ENCODE measurements around the gene TEX48. TPM values are rescaled to one million over a fixed set of nuclear protein-coding genes. Genes with fewer than 3 reads are reported as not detected.

Gene TEX48
- total RNA-seq, 1 experiment from 2014 or later: not detected

DNA sequence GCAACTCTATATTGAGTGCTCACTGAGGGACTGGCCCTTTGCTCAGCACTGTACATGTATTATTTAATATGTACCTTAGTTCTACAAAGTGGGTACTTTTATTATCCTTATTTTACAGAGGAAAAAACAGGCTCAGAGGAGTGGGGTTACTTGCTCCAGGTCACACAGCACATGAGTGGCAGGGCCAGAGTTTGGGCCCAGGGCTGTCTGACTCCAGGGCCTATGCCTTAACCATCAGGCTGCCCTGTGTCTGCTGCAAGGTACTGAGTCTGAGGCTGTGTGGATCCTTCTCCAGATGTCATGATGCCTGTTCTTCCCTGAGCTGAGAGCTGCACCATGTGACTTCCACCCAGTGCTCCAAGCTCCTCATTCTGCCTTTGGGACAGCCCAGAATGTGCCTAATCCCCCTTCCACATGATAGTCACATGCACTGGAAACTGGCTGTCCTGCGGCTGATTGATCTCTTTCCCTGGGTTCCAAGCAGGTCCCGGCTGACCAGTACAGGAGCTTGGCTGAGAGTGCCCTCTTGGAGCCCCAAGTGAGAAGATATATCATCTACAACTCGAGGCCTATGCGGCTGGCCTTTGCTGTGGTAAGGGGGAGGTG lies 55.5 kb downstream of the TEX48 start:
- CTCF ChIA-PET: no interaction called here
- no TSS peak for BruUV-seq (replicated peaks)
- intact Hi-C loops (cut with micrococcal nuclease; ENCODE audit: unreplicated experiment) (no loop called here), in situ Hi-C loops (cut with HindIII; ENCODE audit: low pct_unique_long_range_greater_than_20kb, low sequenced_read_pairs) (no loop called here)
- POLR2A ChIA-PET: no interaction called here
- Histone ChIP-seq H3K27ac (ENCODE audit: low read length) (no peak overlapping the region), H3K9me3 (ENCODE audit: control insufficient read depth, insufficient read depth, low read depth, low read length) (no peaks in the 10 kb centered on the region), H3K4me3 (ENCODE audit: low read depth in 2 of 2, low read length in 2 of 2) (no peak overlapping the region), H3K36me3 (ENCODE audit: control insufficient read depth, insufficient read depth, low read length) (no peaks in the 10 kb centered on the region), H3K4me1 (ENCODE audit: control insufficient read depth, insufficient read depth, low read length) (no peaks in the 10 kb centered on the region), H3K27me3 (ENCODE audit: control insufficient read depth, insufficient read depth, low read length) (no peaks in the 10 kb centered on the region)
- TF ChIP-seq SIN3A (IDR thresholded peaks at IDR 0.05; ENCODE audit: borderline replicate concordance, insufficient read depth, low read depth, low read length) (no peak), POLR2AphosphoS5 (IDR thresholded peaks at IDR 0.05; ENCODE audit: low read depth, low read length) (no peak), TCF7L2 (IDR thresholded peaks at IDR 0.05; ENCODE audit: low read depth, low read length) (no peak)
- TF ChIP-seq, protein P1, sequence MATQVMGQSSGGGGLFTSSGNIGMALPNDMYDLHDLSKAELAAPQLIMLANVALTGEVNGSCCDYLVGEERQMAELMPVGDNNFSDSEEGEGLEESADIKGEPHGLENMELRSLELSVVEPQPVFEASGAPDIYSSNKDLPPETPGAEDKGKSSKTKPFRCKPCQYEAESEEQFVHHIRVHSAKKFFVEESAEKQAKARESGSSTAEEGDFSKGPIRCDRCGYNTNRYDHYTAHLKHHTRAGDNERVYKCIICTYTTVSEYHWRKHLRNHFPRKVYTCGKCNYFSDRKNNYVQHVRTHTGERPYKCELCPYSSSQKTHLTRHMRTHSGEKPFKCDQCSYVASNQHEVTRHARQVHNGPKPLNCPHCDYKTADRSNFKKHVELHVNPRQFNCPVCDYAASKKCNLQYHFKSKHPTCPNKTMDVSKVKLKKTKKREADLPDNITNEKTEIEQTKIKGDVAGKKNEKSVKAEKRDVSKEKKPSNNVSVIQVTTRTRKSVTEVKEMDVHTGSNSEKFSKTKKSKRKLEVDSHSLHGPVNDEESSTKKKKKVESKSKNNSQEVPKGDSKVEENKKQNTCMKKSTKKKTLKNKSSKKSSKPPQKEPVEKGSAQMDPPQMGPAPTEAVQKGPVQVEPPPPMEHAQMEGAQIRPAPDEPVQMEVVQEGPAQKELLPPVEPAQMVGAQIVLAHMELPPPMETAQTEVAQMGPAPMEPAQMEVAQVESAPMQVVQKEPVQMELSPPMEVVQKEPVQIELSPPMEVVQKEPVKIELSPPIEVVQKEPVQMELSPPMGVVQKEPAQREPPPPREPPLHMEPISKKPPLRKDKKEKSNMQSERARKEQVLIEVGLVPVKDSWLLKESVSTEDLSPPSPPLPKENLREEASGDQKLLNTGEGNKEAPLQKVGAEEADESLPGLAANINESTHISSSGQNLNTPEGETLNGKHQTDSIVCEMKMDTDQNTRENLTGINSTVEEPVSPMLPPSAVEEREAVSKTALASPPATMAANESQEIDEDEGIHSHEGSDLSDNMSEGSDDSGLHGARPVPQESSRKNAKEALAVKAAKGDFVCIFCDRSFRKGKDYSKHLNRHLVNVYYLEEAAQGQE (IDR thresholded peaks at IDR 0.05; ENCODE audit: insufficient read depth in 1 of 2, low read depth in 2 of 2, low read length in 1 of 2): no peak
- TF ChIP-seq, protein P2, sequence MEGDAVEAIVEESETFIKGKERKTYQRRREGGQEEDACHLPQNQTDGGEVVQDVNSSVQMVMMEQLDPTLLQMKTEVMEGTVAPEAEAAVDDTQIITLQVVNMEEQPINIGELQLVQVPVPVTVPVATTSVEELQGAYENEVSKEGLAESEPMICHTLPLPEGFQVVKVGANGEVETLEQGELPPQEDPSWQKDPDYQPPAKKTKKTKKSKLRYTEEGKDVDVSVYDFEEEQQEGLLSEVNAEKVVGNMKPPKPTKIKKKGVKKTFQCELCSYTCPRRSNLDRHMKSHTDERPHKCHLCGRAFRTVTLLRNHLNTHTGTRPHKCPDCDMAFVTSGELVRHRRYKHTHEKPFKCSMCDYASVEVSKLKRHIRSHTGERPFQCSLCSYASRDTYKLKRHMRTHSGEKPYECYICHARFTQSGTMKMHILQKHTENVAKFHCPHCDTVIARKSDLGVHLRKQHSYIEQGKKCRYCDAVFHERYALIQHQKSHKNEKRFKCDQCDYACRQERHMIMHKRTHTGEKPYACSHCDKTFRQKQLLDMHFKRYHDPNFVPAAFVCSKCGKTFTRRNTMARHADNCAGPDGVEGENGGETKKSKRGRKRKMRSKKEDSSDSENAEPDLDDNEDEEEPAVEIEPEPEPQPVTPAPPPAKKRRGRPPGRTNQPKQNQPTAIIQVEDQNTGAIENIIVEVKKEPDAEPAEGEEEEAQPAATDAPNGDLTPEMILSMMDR (IDR thresholded peaks at IDR 0.05): no peak
- no peak for ATAC-seq
- DNase-seq (ENCODE audit: low read depth, low spot score): no peak

DNA sequence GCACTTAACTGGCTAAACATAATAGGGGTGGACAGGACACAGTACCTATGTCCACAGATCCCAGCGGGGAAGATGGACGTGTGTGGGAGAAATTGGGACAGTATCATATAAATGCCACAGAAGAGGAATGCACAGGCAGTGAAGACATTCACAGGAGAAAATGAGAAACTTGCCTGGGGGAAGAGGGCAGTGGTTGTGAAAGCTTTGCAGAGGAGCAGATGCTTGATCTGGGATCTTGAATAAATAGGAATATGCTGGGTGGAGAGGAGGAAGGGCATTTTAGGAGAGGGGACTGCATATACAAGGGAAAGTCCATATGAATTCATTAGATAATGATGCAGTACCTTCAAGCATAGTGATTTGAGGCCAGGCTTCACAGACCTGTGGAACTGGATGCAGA lies 57.3 kb downstream of the TEX48 start:
- no peak overlapping the region for H3K27ac ChIP-seq (ENCODE audit: low read length)
- no peak overlapping the region for H3K4me3 ChIP-seq (ENCODE audit: low read depth in 2 of 2, low read length in 2 of 2)
- ChIA-PET POLR2A (no interaction called here), CTCF (no interaction called here)
- no TSS peak for BruUV-seq (replicated peaks)
- in situ Hi-C loops (cut with HindIII; ENCODE audit: low pct_unique_long_range_greater_than_20kb, low sequenced_read_pairs) (no loop called here), intact Hi-C loops (cut with micrococcal nuclease; ENCODE audit: unreplicated experiment) (no loop called here)
- ATAC-seq (no peak), DNase-seq (ENCODE audit: low read depth, low spot score) (no peak)
- H3K27me3 ChIP-seq (ENCODE audit: control insufficient read depth, insufficient read depth, low read length): no peaks in the 10 kb centered on the region
- H3K9me3 ChIP-seq (ENCODE audit: control insufficient read depth, insufficient read depth, low read depth, low read length): no peaks in the 10 kb centered on the region
- no peaks in the 10 kb centered on the region for H3K4me1 ChIP-seq (ENCODE audit: control insufficient read depth, insufficient read depth, low read length)
- no peaks in the 10 kb centered on the region for H3K36me3 ChIP-seq (ENCODE audit: control insufficient read depth, insufficient read depth, low read length)
- TF ChIP-seq, protein P2 (IDR thresholded peaks at IDR 0.05): no peak
- TF ChIP-seq, protein P1 (IDR thresholded peaks at IDR 0.05; ENCODE audit: insufficient read depth in 1 of 2, low read depth in 2 of 2, low read length in 1 of 2): no peak
- no peak for TF ChIP-seq SIN3A (IDR thresholded peaks at IDR 0.05; ENCODE audit: borderline replicate concordance, insufficient read depth, low read depth, low read length)
